PC-3 (cell line): ENCODE measurements around the gene C1QC. TPM values are rescaled to one million over a fixed set of nuclear protein-coding genes. Genes with fewer than 3 reads are reported as not detected.

Experiments
- ATAC-seq: fragments of 200-7000 bp; cut with Tn5 transposase; 2 replicates; pipeline ENCODE4 v1.9.1; 2020; ENCODE audit warnings: mild to moderate bottlenecking, moderate library complexity
- BruUV-seq: library from RNA; stranded (reverse); fragments of 400-500 nt; replicated peaks from 2 replicates; lab custom pipeline; 2021; lab: Mats Ljungman, UMichigan
- CTCF ChIA-PET: fragments of 300-600 bp; sonication (Branson Sonifier 250); formaldehyde crosslinking; loops from one replicate; lab custom pipeline; 2022; ENCODE audit warnings: antibody characterized with exemption; lab: Charles Lee
- POLR2A ChIA-PET: fragments of 300-600 bp; sonication (Branson Sonifier 250); formaldehyde crosslinking; loops from one replicate; lab custom pipeline; 2022; ENCODE audit warnings: antibody characterized with exemption; ENCODE audit not compliant: unreplicated experiment; lab: Charles Lee
- DNase-seq: peaks from one replicate; pipeline ENCODE4 v3.0.0-alpha.2; 2015
- H2AFZ ChIP-seq: fragments of 300-600 bp; sonication (generic); 2 replicates; pipeline ENCODE4 v1.6.0; 2016; ENCODE audit warnings: antibody characterized with exemption, low read length
- H3F3A ChIP-seq: fragments of 300-600 bp; sonication (generic); one replicate; pipeline ENCODE4 v1.6.0; 2017; ENCODE audit warnings: antibody characterized with exemption, low read length, control low read depth, mild to moderate bottlenecking; ENCODE audit not compliant: unreplicated experiment
- H3K27ac ChIP-seq: fragments of 300-600 bp; sonication (generic); 2 replicates; pipeline ENCODE4 v1.5.1; 2016; ENCODE audit warnings: mild to moderate bottlenecking, low read length
- H3K27me3 ChIP-seq: fragments of 300-600 bp; sonication (generic); 2 replicates; pipeline ENCODE4 v1.6.1; 2016; ENCODE audit warnings: low read length, mixed read lengths
- H3K36me3 ChIP-seq: fragments of 300-600 bp; sonication (generic); 2 replicates; pipeline ENCODE4 v1.6.1; 2016; ENCODE audit warnings: low read depth, mixed run types, low read length, mixed read lengths
- H3K4me1 ChIP-seq: fragments of 300-600 bp; sonication (generic); 2 replicates; pipeline ENCODE4 v1.5.1; 2016; ENCODE audit warnings: low read length; ENCODE audit not compliant: insufficient read depth
- H3K4me2 ChIP-seq: fragments of 300-600 bp; sonication (generic); 2 replicates; pipeline ENCODE4 v1.6.0; 2016; ENCODE audit warnings: low read length
- H3K4me3 ChIP-seq: fragments of 300-600 bp; sonication (generic); 2 replicates; pipeline ENCODE4 v1.5.1; 2016; ENCODE audit warnings: mild to moderate bottlenecking, low read length, mixed read lengths
- H3K79me2 ChIP-seq: fragments of 300-600 bp; sonication (generic); 2 replicates; pipeline ENCODE4 v1.6.1; 2017; ENCODE audit warnings: low read length, mixed read lengths
- H3K9ac ChIP-seq: fragments of 300-600 bp; sonication (generic); 2 replicates; pipeline ENCODE4 v1.6.0; 2016; ENCODE audit warnings: mild to moderate bottlenecking, low read length
- H3K9me2 ChIP-seq: fragments of 300-600 bp; sonication (generic); replicated peaks from 2 replicates; pipeline ENCODE4 v1.6.1; 2016; ENCODE audit warnings: mixed run types, low read length, mixed read lengths
- H3K9me3 ChIP-seq: fragments of 300-600 bp; sonication (generic); 2 replicates; pipeline ENCODE4 v1.6.1; 2016; ENCODE audit warnings: low read length, mixed read lengths
- H4K20me1 ChIP-seq: fragments of 300-600 bp; sonication (generic); 2 replicates; pipeline ENCODE4 v1.6.1; 2016; ENCODE audit warnings: low read length, mixed read lengths
- EZH2 ChIP-seq: fragments of 300-600 bp; sonication (generic); IDR thresholded peaks from one replicate; pipeline ENCODE4 v1.6.1; 2017; ENCODE audit warnings: antibody characterized with exemption, mild to moderate bottlenecking, low read length; ENCODE audit not compliant: unreplicated experiment
- EZH2phosphoT487 ChIP-seq: fragments of 300-600 bp; sonication (generic); IDR thresholded peaks from 2 replicates; pipeline ENCODE4 v1.6.1; 2018; ENCODE audit warnings: mild to moderate bottlenecking, antibody characterized with exemption, low read length, borderline replicate concordance
- intact Hi-C: fragments of 100-400 bp; cut with micrococcal nuclease; formaldehyde crosslinking; loops from 2 replicates; pipeline ENCODE4 v1.9.0; 2023
- total RNA-seq: library from RNA; depleted of rRNA; stranded (reverse); fragments of >200 nt; gene quantifications from 2 replicates; pipeline ENCODE4 v1.2.3, GENCODE V29; 2014
- TF ChIP-seq, protein P1 (sequence below): fragments of 300-600 bp; sonication (generic); conservative IDR thresholded peaks from 2 replicates; pipeline ENCODE4 v1.5.1; 2017; ENCODE audit warnings: antibody characterized with exemption, low read depth, mild to moderate bottlenecking, low read length

C1QC gene
- total RNA-seq, 1 experiment from 2014 or later = not detected

- DNase-seq (no peak), ATAC-seq (no peak)
- intact Hi-C loops = no loop called here
- Histone ChIP-seq H3K27me3 (peaks cover 9% of the 10 kb centered on the region), H3K9me2 (no peaks in the 10 kb centered on the region), H3K36me3 (no peaks in the 10 kb centered on the region), H3F3A (no peaks in the 10 kb centered on the region), H3K4me3 (no peak overlapping the region), H3K4me1 (no peaks in the 10 kb centered on the region), H3K79me2 (no peaks in the 10 kb centered on the region), H3K27ac (no peak overlapping the region), H4K20me1 (no peaks in the 10 kb centered on the region), H2AFZ (no peak overlapping the region), H3K4me2 (no peak overlapping the region), H3K9ac (no peak overlapping the region), H3K9me3 (no peaks in the 10 kb centered on the region)
- no TSS peak for BruUV-seq
- TF ChIP-seq, protein P1, sequence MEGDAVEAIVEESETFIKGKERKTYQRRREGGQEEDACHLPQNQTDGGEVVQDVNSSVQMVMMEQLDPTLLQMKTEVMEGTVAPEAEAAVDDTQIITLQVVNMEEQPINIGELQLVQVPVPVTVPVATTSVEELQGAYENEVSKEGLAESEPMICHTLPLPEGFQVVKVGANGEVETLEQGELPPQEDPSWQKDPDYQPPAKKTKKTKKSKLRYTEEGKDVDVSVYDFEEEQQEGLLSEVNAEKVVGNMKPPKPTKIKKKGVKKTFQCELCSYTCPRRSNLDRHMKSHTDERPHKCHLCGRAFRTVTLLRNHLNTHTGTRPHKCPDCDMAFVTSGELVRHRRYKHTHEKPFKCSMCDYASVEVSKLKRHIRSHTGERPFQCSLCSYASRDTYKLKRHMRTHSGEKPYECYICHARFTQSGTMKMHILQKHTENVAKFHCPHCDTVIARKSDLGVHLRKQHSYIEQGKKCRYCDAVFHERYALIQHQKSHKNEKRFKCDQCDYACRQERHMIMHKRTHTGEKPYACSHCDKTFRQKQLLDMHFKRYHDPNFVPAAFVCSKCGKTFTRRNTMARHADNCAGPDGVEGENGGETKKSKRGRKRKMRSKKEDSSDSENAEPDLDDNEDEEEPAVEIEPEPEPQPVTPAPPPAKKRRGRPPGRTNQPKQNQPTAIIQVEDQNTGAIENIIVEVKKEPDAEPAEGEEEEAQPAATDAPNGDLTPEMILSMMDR = no peak
- TF ChIP-seq EZH2phosphoT487 = no peak
- no peak for TF ChIP-seq EZH2
- ChIA-PET POLR2A (no interaction called here), CTCF (no interaction called here)
Observed at GRCh38 chr1:22633697-22634463, 9.6 kb upstream of the C1QC start.

DNA sequence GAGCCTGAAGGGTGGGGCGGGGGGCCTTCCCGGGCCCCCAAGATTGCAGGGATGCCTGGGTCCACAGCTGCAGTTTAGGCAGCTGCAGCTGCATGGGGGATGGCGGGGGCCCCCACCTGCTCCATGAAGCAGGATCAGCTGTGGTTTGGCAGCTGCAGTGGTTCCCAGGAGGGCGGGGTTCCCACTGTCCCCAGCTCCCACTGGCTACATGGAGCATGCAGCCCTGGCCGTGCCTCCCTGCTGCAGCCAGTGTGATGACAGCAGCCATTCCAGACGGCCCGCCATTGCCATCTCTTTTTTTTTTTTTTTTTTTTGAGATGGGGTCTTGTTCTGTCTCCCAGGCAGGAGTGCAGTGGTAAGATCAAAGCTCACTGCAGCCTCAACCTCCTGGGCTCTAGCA, 8.0 kb upstream of the C1QC start:
- H4K20me1 ChIP-seq = no peaks in the 10 kb centered on the region
- H3K9ac ChIP-seq = no peak overlapping the region
- ATAC-seq (no peak), DNase-seq (no peak)
- intact Hi-C loops = no loop called here
- no peak overlapping the region for H3K27ac ChIP-seq
- no peak overlapping the region for H3K4me3 ChIP-seq
- no peaks in the 10 kb centered on the region for H3K9me3 ChIP-seq
- CTCF ChIA-PET = no interaction called here
- no peaks in the 10 kb centered on the region for H3K36me3 ChIP-seq
- peaks cover 9% of the 10 kb centered on the region for H3K27me3 ChIP-seq
- POLR2A ChIA-PET = no interaction called here
- H3K4me1 ChIP-seq = no peaks in the 10 kb centered on the region
- H3K79me2 ChIP-seq = no peaks in the 10 kb centered on the region
- H3K4me2 ChIP-seq = no peak overlapping the region
- H3K9me2 ChIP-seq = no peaks in the 10 kb centered on the region
- H3F3A ChIP-seq = no peaks in the 10 kb centered on the region
- BruUV-seq = no TSS peak
- no peak for TF ChIP-seq EZH2phosphoT487
- TF ChIP-seq, protein P1 = no peak
- no peak for TF ChIP-seq EZH2
- H2AFZ ChIP-seq = no peak overlapping the region

DNA sequence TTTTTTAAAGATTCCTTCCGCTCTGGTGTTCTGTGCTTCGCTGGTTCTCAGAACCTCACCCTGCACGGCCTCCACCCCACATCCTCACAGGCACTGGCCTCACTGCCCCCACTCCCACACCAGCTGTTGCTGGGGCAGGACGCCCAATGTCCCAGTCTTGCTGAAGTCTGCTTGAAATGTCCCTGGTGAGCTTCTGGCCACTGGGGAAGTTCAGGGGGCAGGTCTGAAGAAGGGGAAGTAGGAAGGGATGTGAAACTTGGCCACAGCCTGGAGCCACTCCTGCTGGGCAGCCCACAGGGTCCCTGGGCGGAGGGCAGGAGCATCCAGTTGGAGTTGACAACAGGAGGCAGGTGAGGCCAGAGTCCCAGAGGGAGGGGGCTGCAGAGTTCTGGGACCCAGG, 7.1 kb upstream of the C1QC start, which contains the start of gene C1QA:
TSS of gene C1QA (plus strand) at position 276 of the 400 bp plus-strand sequence. CDS start 989 bp downstream, outside the sequence.
- Histone ChIP-seq H3K9me2 (no peaks in the 10 kb centered on the region), H3K9ac (no peak within 1 kb of the TSS), H2AFZ (no peak within 1 kb of the TSS), H3F3A (no peaks in the 10 kb centered on the region), H3K4me2 (no peak within 1 kb of the TSS), H3K27me3 (peaks cover 9% of the 10 kb centered on the region), H3K4me1 (no peaks in the 10 kb centered on the region), H4K20me1 (no peaks in the 10 kb centered on the region), H3K36me3 (no peaks in the 10 kb centered on the region), H3K79me2 (no peaks in the 10 kb centered on the region), H3K4me3 (no peak within 1 kb of the TSS), H3K27ac (no peak within 1 kb of the TSS), H3K9me3 (no peaks in the 10 kb centered on the region)
- POLR2A ChIA-PET = interaction anchor here (0.7 kb wide), 1 partner anchor 1104 kb away, joined by 3 read pairs; no protein-coding TSS in a partner anchor
- TF ChIP-seq, protein P1 = no peak
- TF ChIP-seq EZH2 = no peak
- TF ChIP-seq EZH2phosphoT487 = no peak
- intact Hi-C loops = no loop called here
- no TSS peak for BruUV-seq
- DNase-seq = no peak
- CTCF ChIA-PET = no interaction called here
- no peak for ATAC-seq
